Parathyroid adenoma (tissue), 2 donors: ENCODE measurements around the gene VPS13D.

Source experiments
- H2AFZ ChIP-seq: fragments of 300-600 bp; sonication (generic); one replicate; pipeline ENCODE4 v1.7.0; 2017; ENCODE audit warnings: antibody characterized with exemption, mild to moderate bottlenecking
- H3K27ac ChIP-seq: fragments of 300-600 bp; sonication (generic); one replicate; pipeline ENCODE4 v1.7.0; 2017
- H3K27me3 ChIP-seq: fragments of 300-600 bp; sonication (generic); one replicate; pipeline ENCODE4 v1.7.0; 2017; ENCODE audit warnings: low read length; ENCODE audit not compliant: control insufficient read depth, insufficient read depth
- H3K36me3 ChIP-seq: fragments of 300-600 bp; sonication (generic); one replicate; pipeline ENCODE4 v1.7.0; 2017; ENCODE audit warnings: low read length; ENCODE audit not compliant: control insufficient read depth, insufficient read depth
- H3K4me1 ChIP-seq: fragments of 300-600 bp; sonication (generic); one replicate; pipeline ENCODE4 v1.7.0; 2017; ENCODE audit warnings: control low read depth
- H3K4me2 ChIP-seq: fragments of 300-600 bp; sonication (generic); one replicate; pipeline ENCODE4 v1.7.0; 2017; ENCODE audit warnings: low read length
- H3K4me3 ChIP-seq: fragments of 300-600 bp; sonication (generic); one replicate; pipeline ENCODE4 v1.7.0; 2017; ENCODE audit warnings: low read depth, low read length
- H3K79me2 ChIP-seq: fragments of 300-600 bp; sonication (generic); one replicate; pipeline ENCODE4 v1.7.0; 2017; ENCODE audit warnings: control low read depth
- H3K9ac ChIP-seq: fragments of 300-600 bp; sonication (generic); one replicate; pipeline ENCODE4 v1.7.0; 2017; ENCODE audit warnings: mild to moderate bottlenecking
- H3K9me3 ChIP-seq: fragments of 300-600 bp; sonication (generic); one replicate; pipeline ENCODE4 v1.7.0; 2017; ENCODE audit warnings: low read length; ENCODE audit not compliant: control insufficient read depth
- CTCF ChIP-seq: fragments of 300-600 bp; sonication (generic); IDR thresholded peaks from one replicate; pipeline ENCODE4 v1.7.0; 2017; ENCODE audit warnings: antibody characterized with exemption, mild to moderate bottlenecking
- donor health status: primary hyperparathyroidism.

VPS13D gene

DNA sequence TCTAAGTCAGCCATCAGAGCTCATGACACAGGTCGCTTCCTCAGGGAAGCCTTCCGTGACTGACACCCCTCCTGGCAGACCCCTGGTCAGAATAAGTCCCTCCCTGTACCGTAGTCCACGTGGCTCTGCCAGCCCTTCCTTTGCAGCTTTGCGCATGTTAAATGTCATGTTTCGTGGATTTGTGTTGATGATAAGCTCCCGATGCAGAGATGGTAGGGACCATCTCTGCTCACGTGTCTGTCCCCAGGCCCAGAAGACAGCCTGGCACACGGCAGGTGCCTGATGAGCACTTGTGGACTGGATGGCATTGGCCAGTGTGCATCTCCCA, 312.3 kb downstream of the VPS13D start:
- H3K4me1 ChIP-seq = no peaks in the 10 kb centered on the region
- H3K4me2 ChIP-seq = no peak overlapping the region
- H3K79me2 ChIP-seq = no peaks in the 10 kb centered on the region
- H3K9me3 ChIP-seq = no peaks in the 10 kb centered on the region
- no peak overlapping the region for H3K27ac ChIP-seq
- H3K4me3 ChIP-seq = no peak overlapping the region
- no peak overlapping the region for H3K9ac ChIP-seq
- H3K27me3 ChIP-seq = no peaks in the 10 kb centered on the region
- H2AFZ ChIP-seq = no peak overlapping the region
- TF ChIP-seq CTCF = no peak
- H3K36me3 ChIP-seq = no peaks in the 10 kb centered on the region

DNA sequence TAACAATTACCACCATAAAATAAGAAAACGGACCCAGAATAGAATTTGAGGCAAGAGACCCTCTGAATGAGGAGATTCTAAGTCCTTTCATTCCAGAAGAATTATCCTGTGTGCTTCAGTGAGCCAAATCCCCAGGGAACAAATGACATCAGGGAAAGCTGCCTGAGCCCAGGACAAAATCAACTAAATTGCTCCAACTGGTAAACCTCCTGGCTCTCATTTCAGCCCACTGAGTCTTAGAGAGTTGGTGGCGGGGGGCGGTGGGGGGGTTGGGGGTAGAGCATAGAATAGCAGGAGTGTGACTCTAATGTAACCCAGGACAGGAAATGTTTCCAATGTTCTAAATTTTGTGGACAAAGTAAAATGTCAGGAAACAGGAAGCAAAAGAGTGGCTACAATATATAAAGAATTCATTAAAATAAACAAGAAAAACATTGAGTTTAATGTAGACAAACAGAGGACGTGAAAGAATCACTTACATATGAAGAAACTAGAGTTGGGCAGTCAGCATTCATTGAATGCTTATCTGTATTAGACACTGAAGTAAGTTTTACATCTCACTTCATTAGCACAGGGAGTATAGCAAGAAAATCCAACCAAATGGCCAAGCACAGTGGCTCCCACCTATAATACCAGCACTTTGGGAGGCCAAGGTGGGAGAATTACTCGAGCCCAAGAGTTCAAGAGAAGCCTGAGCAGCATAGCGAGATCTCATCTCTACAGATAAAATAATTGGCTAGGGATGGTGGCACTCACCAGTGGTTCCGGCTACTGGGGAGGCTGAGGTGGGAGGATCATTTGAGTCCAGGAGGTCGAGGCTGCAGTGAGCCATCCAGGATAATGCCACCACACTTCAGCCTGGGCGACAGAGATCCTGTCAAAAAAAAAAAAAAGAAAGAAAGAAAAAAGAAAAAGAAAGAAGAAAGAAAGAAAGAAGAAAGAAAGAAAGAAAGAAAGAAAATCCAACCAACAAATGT, 313.1 kb downstream of the VPS13D start:
- Histone ChIP-seq H3K27me3 (no peaks in the 10 kb centered on the region), H3K4me2 (no peak overlapping the region), H3K9me3 (no peaks in the 10 kb centered on the region), H3K27ac (no peak overlapping the region), H3K4me3 (no peak overlapping the region), H3K36me3 (no peaks in the 10 kb centered on the region), H3K79me2 (no peaks in the 10 kb centered on the region), H2AFZ (no peak overlapping the region), H3K9ac (no peak overlapping the region), H3K4me1 (no peaks in the 10 kb centered on the region)
- no peak for TF ChIP-seq CTCF

GRCh38 chr1:12543740-12544154, 313.9 kb downstream of the VPS13D start:
- H2AFZ ChIP-seq = no peak overlapping the region
- no peak overlapping the region for H3K4me3 ChIP-seq
- H3K79me2 ChIP-seq = no peaks in the 10 kb centered on the region
- H3K4me2 ChIP-seq = no peak overlapping the region
- no peak for TF ChIP-seq CTCF
- H3K9me3 ChIP-seq = no peaks in the 10 kb centered on the region
- H3K36me3 ChIP-seq = no peaks in the 10 kb centered on the region
- no peak overlapping the region for H3K27ac ChIP-seq
- no peak overlapping the region for H3K9ac ChIP-seq
- no peaks in the 10 kb centered on the region for H3K27me3 ChIP-seq
- no peaks in the 10 kb centered on the region for H3K4me1 ChIP-seq

GRCh38 chr1:12544357-12544756, 314.5 kb downstream of the VPS13D start:
- Histone ChIP-seq H3K36me3 (no peaks in the 10 kb centered on the region), H3K4me1 (peaks cover under 1% of the 10 kb centered on the region), H3K79me2 (no peaks in the 10 kb centered on the region), H3K9me3 (no peaks in the 10 kb centered on the region), H3K9ac (no peak overlapping the region), H3K4me2 (no peak overlapping the region), H3K27ac (no peak overlapping the region), H2AFZ (no peak overlapping the region), H3K27me3 (no peaks in the 10 kb centered on the region), H3K4me3 (no peak overlapping the region)
- no peak for TF ChIP-seq CTCF

DNA sequence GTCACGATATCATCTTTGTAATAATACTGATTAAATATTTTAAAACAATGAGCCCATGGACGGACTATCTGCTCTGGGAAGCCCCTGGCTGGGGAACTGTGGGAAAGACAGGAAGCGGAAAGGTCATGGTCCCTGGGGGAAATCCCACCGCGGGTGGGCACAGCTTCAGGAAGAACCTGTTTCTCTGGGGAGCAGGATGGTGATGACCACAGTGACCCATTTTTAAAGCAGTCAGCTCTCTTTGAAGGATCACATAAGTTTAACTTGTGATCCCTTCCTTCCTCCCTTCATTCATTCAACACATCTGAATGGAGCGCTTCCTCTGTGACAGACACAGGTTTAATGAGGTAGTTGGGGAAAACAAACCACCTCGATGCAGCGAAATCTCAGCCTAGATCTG, 315.2 kb downstream of the VPS13D start:
- H3K4me1 ChIP-seq = peaks cover 4% of the 10 kb centered on the region

More for the DNA sequence above, 315.2 kb downstream of the VPS13D start:
- H3K9ac ChIP-seq = no peak overlapping the region
- H3K36me3 ChIP-seq = no peaks in the 10 kb centered on the region
- H3K9me3 ChIP-seq = no peaks in the 10 kb centered on the region
- no peak overlapping the region for H3K27ac ChIP-seq
- H3K4me3 ChIP-seq = no peak overlapping the region
- H3K27me3 ChIP-seq = no peaks in the 10 kb centered on the region
- no peak overlapping the region for H3K4me2 ChIP-seq
- no peak for TF ChIP-seq CTCF
- no peak overlapping the region for H2AFZ ChIP-seq
- H3K79me2 ChIP-seq = no peaks in the 10 kb centered on the region
